Esophagus muscularis mucosa (tissue), 4 donors: ENCODE data around the gene MT3. TPM values are rescaled to one million over a fixed set of nuclear protein-coding genes. Genes with fewer than 3 reads are reported as not detected.

ENCODE experiments used
- DNase-seq: peaks from one replicate; pipeline ENCODE4 v3.0.0-alpha.2; 2017; ENCODE audit errors: extremely low spot score
- H3K27ac ChIP-seq, 4 donors: fragments of 200-600 bp; sonication (generic); replicated peaks in 1 of 4; 1 replicate in 3 of 4; 2 replicates in 1 of 4; pipeline ENCODE4 v1.5.1; 2016 to 2019; ENCODE audit warnings: mild to moderate bottlenecking in 1 of 4
- H3K27me3 ChIP-seq, 4 donors: fragments of 200-600 bp; sonication (generic); one replicate each; pipeline versions ENCODE4 v1.5.1 to v1.6.0; 2016 to 2019
- H3K36me3 ChIP-seq, 4 donors: fragments of 200-600 bp; sonication (generic); one replicate each; pipeline ENCODE4 v1.5.1; 2016 to 2019
- H3K4me1 ChIP-seq, 4 donors: fragments of 200-600 bp; sonication (generic); one replicate each; pipeline ENCODE4 v1.5.1; 2016 to 2019
- H3K4me3 ChIP-seq, 4 donors: fragments of 200-600 bp; sonication (generic); 1 replicate in 2 of 4; 2 replicates in 2 of 4; pipeline ENCODE4 v1.5.1; 2016 to 2019; ENCODE audit warnings: mild to moderate bottlenecking in 4 of 4, moderate library complexity in 1 of 4
- H3K9me3 ChIP-seq, 4 donors: fragments of 200-600 bp; sonication (generic); 1 replicate in 3 of 4; 2 replicates in 1 of 4; pipeline ENCODE4 v1.5.1; 2016 to 2019
- CTCF ChIP-seq, 3 experiments: fragments of 200-600 bp in 2 of 3; fragments of 450-650 bp in 1 of 3; sonication (generic) in 2 of 3; IDR thresholded peaks; one replicate each; pipeline ENCODE4 v1.5.1; 2017 to 2019; ENCODE audit warnings: antibody characterized with exemption in 3 of 3, mild to moderate bottlenecking in 2 of 3, moderate library complexity in 1 of 3
- EP300 ChIP-seq: sonication (generic); formaldehyde crosslinking; IDR thresholded peaks from one replicate; pipeline ENCODE4 v1.6.1; 2017; ENCODE audit warnings: antibody characterized with exemption
- POLR2A ChIP-seq: fragments of 450-650 bp; IDR thresholded peaks from one replicate; pipeline ENCODE4 v1.6.1; 2017; ENCODE audit warnings: antibody characterized with exemption, moderate library complexity, mild to moderate bottlenecking, low read depth
- POLR2AphosphoS5 ChIP-seq, 2 donors: sonication (generic); formaldehyde crosslinking; IDR thresholded peaks; one replicate each; pipeline ENCODE4 v1.6.1; 2017; ENCODE audit warnings: antibody characterized with exemption in 2 of 2
- WGBS: methylation state at CpG from one replicate; pipeline ENCODE4 v1.1.5; 2018; 5-methylcytosine and 5-hydroxymethylcytosine counted together
- intact Hi-C: fragments of 100-400 bp; cut with DNase I; formaldehyde crosslinking; loops from one replicate; pipeline ENCODE4 v1.15.1; 2023
- total RNA-seq, 4 donors: library from RNA; depleted of rRNA; stranded (reverse); fragments of >200 nt; gene quantifications; one replicate each; pipeline versions ENCODE4 v1.1.0 to v1.2.1, GENCODE V29; 2016

Gene MT3
- total RNA-seq, 4 donors from 2014 or later, result 2.0 to 12.5 (median 4.1) TPM

GRCh38 chr16:56554441-56554840 is 34.9 kb upstream of the MT3 start:
- DNase-seq, result no peak
- H3K36me3 ChIP-seq, result no peaks in the 10 kb centered on the region
- H3K27me3 ChIP-seq, result peaks cover 0 to 31% (median 0%) of the 10 kb centered on the region in 4 donors
- 90% methylated on average over 10 of the region's 10 CpGs for WGBS
- H3K27ac ChIP-seq, result no peak overlapping the region
- intact Hi-C loops, result no loop called here
- no peak overlapping the region for H3K4me3 ChIP-seq
- no peaks in the 10 kb centered on the region for H3K9me3 ChIP-seq
- H3K4me1 ChIP-seq, result peaks cover 11 to 13% (median 12%) of the 10 kb centered on the region in 4 donors
- TF ChIP-seq POLR2AphosphoS5 (IDR thresholded peaks at IDR 0.05) (no peak), POLR2A (no peak), EP300 (no peak), CTCF (IDR thresholded peaks at IDR 0.05) (no peak)

GRCh38 chr16:56558024-56558747 is 31.1 kb upstream of the MT3 start:
- TF ChIP-seq EP300 (no peak), POLR2A (no peak), CTCF (IDR thresholded peaks at IDR 0.05) (no peak), POLR2AphosphoS5 (IDR thresholded peaks at IDR 0.05) (no peak)
- peaks cover 0 to 31% (median 0%) of the 10 kb centered on the region in 4 donors for H3K27me3 ChIP-seq
- no peak overlapping the region for H3K27ac ChIP-seq
- no peaks in the 10 kb centered on the region for H3K4me1 ChIP-seq
- intact Hi-C loops, result no loop called here
- no peaks in the 10 kb centered on the region for H3K36me3 ChIP-seq
- H3K9me3 ChIP-seq, result no peaks in the 10 kb centered on the region
- no peak for DNase-seq
- WGBS, result 70% methylated on average over 5 of the region's 8 CpGs
- H3K4me3 ChIP-seq, result no peak overlapping the region

GRCh38 chr16:56559109-56559508 is 30.2 kb upstream of the MT3 start:
- intact Hi-C loops, result no loop called here

GRCh38 chr16:56560447-56560846 is 28.9 kb upstream of the MT3 start:
- no peaks in the 10 kb centered on the region for H3K36me3 ChIP-seq
- no peak for DNase-seq
- H3K4me3 ChIP-seq, result no peak overlapping the region
- no peaks in the 10 kb centered on the region for H3K4me1 ChIP-seq
- no peak overlapping the region for H3K27ac ChIP-seq
- TF ChIP-seq POLR2A (no peak), CTCF (IDR thresholded peaks at IDR 0.05) (no peak), POLR2AphosphoS5 (IDR thresholded peaks at IDR 0.05) (no peak), EP300 (no peak)
- H3K27me3 ChIP-seq, result peaks cover 0 to 21% (median 0%) of the 10 kb centered on the region in 4 donors
- 50% methylated on average over 1 of the region's 1 CpG for WGBS
- intact Hi-C loops, result no loop called here
- H3K9me3 ChIP-seq, result no peaks in the 10 kb centered on the region

More at GRCh38 chr16:56559109-56559508, 30.2 kb upstream of the MT3 start:
- no peak overlapping the region for H3K4me3 ChIP-seq
- H3K9me3 ChIP-seq, result no peaks in the 10 kb centered on the region
- TF ChIP-seq POLR2AphosphoS5 (IDR thresholded peaks at IDR 0.05), result no peak
- no peak for TF ChIP-seq POLR2A
- TF ChIP-seq EP300, result no peak
- TF ChIP-seq CTCF (IDR thresholded peaks at IDR 0.05), result no peak
- peaks cover 0 to 26% (median 0%) of the 10 kb centered on the region in 4 donors for H3K27me3 ChIP-seq
- H3K27ac ChIP-seq, result no peak overlapping the region
- WGBS, result 97% methylated on average over 4 of the region's 4 CpGs
- no peaks in the 10 kb centered on the region for H3K36me3 ChIP-seq
- no peaks in the 10 kb centered on the region for H3K4me1 ChIP-seq
- no peak for DNase-seq
